NB4 (cell line): Measurements from ENCODE around the gene MAP1LC3C.

Experiments used
- DNase-seq: peaks from one replicate; pipeline ENCODE4 v3.0.0; 2010; ENCODE audit warnings: low read depth
- H3K4me3 ChIP-seq: one replicate; pipeline ENCODE4 v1.5.1; 2011; ENCODE audit warnings: mild to moderate bottlenecking, low read depth, low read length, moderate library complexity
- MYC ChIP-seq: IDR thresholded peaks from 2 replicates; pipeline ENCODE4 v1.6.1; 2011; ENCODE audit warnings: low read depth, low read length
- POLR2A ChIP-seq: IDR thresholded peaks from 2 replicates; pipeline ENCODE4 v1.6.1; 2011; ENCODE audit warnings: mild to moderate bottlenecking; ENCODE audit not compliant: insufficient read length; ENCODE audit errors: extremely low read depth
- TF ChIP-seq, protein P1 (sequence below): IDR thresholded peaks from one replicate; pipeline ENCODE4 v1.5.1; 2012; ENCODE audit warnings: low read depth, low read length
- TF ChIP-seq, protein P2 (sequence below): IDR thresholded peaks from 2 replicates; pipeline ENCODE4 v1.6.1; 2011; ENCODE audit warnings: low read depth, low read length

MAP1LC3C gene

DNA sequence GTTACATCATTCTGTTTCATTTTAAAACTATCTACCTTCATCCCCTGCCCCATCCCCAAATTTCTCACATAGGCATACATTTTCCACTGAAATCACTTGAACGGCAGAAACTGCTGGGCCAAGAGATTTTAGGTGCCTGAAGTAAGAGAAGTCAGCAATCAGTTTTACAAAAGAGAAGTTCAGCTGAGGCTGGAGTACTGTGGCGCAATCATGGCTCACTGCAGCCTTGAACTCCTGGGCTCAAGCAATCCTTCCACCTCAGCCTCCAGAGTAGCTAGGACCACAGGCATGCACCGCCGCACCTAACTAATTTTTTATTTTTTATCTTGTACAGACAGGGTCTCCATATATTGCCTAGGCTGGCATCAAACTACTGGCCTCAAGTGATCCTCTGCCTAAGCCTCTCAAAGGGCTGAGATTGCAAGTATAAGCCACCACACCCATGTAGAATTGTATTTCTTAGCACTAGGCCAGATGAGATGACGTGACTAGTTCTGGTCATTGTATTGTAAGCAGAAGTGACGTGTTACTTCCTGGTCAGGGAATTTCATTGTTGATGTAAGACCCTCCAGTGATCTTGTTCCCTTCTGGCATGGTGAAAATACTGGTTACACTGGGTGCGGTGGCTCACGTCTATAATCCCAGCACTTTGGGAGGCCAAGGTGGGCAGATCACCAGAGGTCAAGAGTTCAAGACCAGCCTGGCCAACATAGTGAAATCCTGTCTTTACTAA lies 34.2 kb downstream of the MAP1LC3C start:
- DNase-seq: peak; percentile 52
- TF ChIP-seq MYC: no peak
- no peak for TF ChIP-seq POLR2A
- TF ChIP-seq, protein P1, sequence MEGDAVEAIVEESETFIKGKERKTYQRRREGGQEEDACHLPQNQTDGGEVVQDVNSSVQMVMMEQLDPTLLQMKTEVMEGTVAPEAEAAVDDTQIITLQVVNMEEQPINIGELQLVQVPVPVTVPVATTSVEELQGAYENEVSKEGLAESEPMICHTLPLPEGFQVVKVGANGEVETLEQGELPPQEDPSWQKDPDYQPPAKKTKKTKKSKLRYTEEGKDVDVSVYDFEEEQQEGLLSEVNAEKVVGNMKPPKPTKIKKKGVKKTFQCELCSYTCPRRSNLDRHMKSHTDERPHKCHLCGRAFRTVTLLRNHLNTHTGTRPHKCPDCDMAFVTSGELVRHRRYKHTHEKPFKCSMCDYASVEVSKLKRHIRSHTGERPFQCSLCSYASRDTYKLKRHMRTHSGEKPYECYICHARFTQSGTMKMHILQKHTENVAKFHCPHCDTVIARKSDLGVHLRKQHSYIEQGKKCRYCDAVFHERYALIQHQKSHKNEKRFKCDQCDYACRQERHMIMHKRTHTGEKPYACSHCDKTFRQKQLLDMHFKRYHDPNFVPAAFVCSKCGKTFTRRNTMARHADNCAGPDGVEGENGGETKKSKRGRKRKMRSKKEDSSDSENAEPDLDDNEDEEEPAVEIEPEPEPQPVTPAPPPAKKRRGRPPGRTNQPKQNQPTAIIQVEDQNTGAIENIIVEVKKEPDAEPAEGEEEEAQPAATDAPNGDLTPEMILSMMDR: no peak
- TF ChIP-seq, protein P2, sequence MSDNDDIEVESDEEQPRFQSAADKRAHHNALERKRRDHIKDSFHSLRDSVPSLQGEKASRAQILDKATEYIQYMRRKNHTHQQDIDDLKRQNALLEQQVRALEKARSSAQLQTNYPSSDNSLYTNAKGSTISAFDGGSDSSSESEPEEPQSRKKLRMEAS: no peak
- H3K4me3 ChIP-seq: no peak overlapping the region

DNA sequence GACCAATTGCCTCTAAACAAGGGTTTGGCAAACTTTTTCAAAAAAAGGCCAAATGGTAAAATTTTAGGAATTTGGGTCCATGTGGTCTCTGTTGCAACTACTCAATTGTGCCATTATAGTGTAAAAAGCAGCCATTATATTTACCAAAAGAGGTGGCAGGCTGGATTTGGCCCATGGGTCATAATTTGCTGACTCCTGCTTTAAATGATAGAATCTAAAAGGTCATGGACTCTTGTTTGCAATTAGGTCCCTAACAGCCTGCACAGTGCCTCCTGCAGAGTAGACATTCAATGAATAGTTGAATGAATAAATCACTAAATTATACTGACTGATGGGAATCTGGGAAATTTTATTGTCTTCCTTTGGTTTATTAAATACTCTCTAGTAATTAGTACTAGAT lies 35.2 kb downstream of the MAP1LC3C start:
- TF ChIP-seq POLR2A (no peak), MYC (no peak)
- TF ChIP-seq, protein P1: no peak
- TF ChIP-seq, protein P2: no peak
- no peak overlapping the region for H3K4me3 ChIP-seq
- no peak for DNase-seq

DNA sequence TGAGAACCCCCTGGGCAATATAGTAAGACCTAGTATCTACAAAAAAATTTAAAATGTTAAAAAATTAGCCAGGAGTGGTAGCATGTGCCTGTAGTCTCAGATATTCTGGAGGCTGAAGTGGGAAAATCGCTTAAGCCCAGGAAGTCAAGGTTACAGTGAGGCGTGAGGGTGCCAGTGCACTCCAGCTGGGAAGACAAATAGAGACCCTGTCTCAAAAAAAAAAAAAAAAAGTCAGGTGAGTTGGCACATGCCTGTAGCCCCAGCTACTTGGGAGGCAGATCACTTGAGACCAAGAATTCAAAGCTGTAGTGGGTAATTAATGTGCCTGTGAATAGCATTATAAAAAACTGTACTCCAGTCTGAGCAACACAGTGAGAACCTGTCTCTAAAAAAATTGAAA lies 36.7 kb downstream of the MAP1LC3C start:
- DNase-seq: no peak
- TF ChIP-seq POLR2A: no peak
- TF ChIP-seq, protein P1: no peak
- no peak for TF ChIP-seq MYC
- TF ChIP-seq, protein P2: no peak
- no peak overlapping the region for H3K4me3 ChIP-seq

DNA sequence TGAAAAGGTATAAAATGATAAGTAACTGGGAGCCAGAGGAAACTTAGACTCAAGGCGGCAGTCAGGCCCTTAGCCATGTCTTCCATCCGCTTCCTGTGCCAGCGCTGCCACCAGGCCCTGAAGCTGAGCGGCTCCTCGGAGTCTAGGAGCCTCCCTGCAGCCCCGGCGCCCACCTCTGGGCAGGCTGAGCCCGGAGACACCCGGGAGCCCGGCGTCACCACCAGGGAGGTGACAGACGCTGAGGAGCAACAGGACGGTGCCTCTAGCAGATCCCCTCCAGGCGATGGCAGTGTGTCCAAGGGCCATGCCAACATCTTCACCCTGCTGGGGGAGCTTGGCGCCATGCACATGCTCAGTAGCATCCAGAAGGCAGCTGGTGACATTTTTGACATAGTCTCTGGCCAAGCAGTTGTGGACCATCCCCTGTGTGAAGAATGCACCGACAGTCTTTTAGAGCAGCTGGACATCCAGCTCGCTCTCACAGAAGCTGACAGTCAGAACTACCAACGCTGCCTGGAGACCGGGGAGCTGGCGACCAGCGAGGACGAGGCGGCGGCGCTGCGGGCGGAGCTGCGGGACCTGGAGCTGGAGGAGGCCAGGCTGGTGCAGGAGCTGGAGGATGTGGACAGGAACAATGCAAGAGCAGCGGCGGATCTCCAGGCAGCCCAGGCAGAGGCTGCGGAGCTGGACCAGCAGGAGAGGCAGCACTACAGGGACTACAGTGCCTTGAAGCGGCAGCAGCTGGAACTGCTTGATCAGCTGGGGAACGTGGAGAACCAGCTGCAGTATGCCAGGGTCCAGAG lies 41.0 kb downstream of the MAP1LC3C start, which contains the start of gene BECN2:
BECN2 (plus strand) TSS at position 76 of the 803 bp plus-strand sequence; CDS start at position 76, 0 bp downstream.
- no peak for TF ChIP-seq MYC
- no peak for DNase-seq
- no peak within 1 kb of the TSS for H3K4me3 ChIP-seq

DNA sequence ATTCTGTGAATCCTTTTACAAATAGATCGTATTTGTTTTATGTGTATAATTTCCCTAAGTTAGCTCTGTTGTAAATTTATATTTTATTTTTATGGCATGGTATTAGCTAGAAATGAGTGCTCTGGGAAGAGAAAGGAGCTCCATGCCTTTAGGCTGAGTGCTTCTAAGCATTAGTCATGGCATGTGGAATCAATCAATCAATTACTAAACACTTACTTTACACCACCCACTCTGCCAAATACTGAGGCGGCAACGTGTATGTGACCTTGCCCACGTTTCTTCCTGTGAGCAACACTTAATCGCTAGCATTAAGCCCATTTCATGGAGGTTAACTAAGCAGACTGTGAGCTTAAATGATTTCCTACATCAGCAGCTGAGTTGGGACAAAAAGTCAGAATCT lies 48.5 kb downstream of the MAP1LC3C start:
- TF ChIP-seq POLR2A (no peak), MYC (no peak)
- TF ChIP-seq, protein P1: no peak
- TF ChIP-seq, protein P2: no peak
- H3K4me3 ChIP-seq: no peak overlapping the region
- no peak for DNase-seq

DNA sequence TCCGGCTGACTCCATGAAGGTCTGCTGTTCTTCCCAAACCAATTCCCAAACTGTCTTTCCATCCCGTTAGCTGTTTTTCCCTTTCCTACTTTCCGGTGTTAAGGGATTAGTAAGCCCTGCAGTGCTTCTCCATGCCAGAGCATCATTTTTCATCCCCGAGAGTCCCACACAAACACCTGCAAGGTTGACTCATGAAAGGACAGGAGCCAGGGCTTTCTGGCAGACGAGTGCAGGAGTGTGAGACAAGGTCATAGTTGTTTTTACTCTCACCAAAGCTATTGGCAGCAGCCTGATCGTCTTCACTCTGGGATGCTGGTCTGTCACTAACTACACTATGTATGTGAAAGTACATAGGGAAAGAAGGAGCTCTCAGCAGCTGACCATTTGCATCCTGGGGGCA lies 51.5 kb downstream of the MAP1LC3C start:
- H3K4me3 ChIP-seq: no peak overlapping the region
- DNase-seq: no peak
- no peak for TF ChIP-seq POLR2A
- TF ChIP-seq, protein P2: no peak
- no peak for TF ChIP-seq MYC
- TF ChIP-seq, protein P1: no peak
